ENCODE data around the gene PIAS1. TPM values are rescaled to one million over a fixed set of nuclear protein-coding genes. Genes with fewer than 3 reads are reported as not detected.
"Not testable (repeated sequence)": the region's sequence is repeated elsewhere in the genome, so short reads cannot be mapped to it uniquely, and the experiment has no call there.

PIAS1 gene
- total RNA-seq, 2 donors from 2014 or later, result 43.3 to 48.1 TPM

- H3K9me3 Mint-ChIP-seq, result no peaks in the 10 kb centered on the region
- H3K4me1 Mint-ChIP-seq (ENCODE audit: low read depth), result peaks cover 4% of the 10 kb centered on the region
- H3K36me3 Mint-ChIP-seq (ENCODE audit: insufficient read depth in 2 of 2), result peaks cover 2 to 28% of the 10 kb centered on the region in 2 donors
- H3K4me3 Mint-ChIP-seq, result no peak overlapping the region
- H3K27ac Mint-ChIP-seq, result no peak overlapping the region
- ATAC-seq (replicated peaks in 1 of 2), result no peak
- DNase-seq, result no peak
- no peaks in the 10 kb centered on the region for H3K27me3 Mint-ChIP-seq (ENCODE audit: low read depth)
Observed at GRCh38 chr15:68157074-68157473, 103.0 kb downstream of the PIAS1 start.

DNA sequence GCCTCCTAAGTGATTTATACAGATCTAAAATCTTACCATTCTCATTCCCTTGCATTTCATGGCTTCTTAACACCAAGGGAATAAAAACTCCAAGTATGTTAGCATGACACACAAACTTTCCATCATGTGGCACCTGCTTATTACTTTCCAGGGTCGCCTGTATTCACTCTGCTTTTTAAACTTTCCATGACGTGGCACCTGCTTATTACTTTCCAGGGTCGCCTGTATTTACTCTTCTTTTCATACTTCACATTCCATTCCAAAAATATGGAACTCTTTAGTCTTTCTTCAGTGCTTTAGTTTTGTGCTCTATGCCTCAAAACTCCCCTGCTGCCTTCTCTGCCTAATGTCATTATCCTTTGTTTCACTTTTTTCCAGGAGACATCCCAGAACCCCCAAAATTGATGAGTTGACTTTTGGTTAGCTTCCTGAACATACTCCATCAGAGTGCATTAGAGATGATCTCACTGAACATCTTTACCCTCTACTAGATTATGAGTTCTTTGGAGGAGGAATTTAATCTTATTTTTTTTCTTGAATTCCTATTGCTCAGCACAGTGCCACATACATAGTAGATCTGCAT, 104.0 kb downstream of the PIAS1 start:
- Mint-ChIP-seq H3K27me3 (ENCODE audit: low read depth) (no peaks in the 10 kb centered on the region), H3K36me3 (ENCODE audit: insufficient read depth in 2 of 2) (peaks cover 4 to 27% of the 10 kb centered on the region in 2 donors), H3K4me3 (no peak overlapping the region), H3K9me3 (peaks cover 0 to 2% of the 10 kb centered on the region in 2 donors), H3K27ac (no peak overlapping the region), H3K4me1 (ENCODE audit: low read depth) (no peaks in the 10 kb centered on the region)
- ATAC-seq (replicated peaks in 1 of 2) (no peak), DNase-seq (no peak)

DNA sequence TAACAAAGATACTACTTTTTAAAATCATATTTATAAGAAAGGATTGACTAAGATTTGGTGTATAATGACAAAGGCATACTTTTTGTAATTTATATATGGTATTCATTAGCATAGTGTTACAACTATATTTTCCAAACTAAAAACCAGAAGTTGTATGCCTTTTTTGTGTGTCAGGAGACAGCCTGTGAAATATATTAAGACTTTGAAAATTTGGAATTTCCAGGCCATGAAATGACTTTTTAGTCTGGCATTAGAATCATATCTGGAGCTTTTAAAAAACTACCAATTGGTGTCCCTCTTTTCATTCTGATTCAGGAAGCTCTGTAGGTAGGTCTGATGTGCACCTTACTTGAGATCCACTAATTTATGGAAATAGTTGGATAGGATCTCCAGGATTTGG, 109.1 kb downstream of the PIAS1 start:
- no peaks in the 10 kb centered on the region for H3K27me3 Mint-ChIP-seq (ENCODE audit: low read depth)
- no peaks in the 10 kb centered on the region for H3K4me1 Mint-ChIP-seq (ENCODE audit: low read depth)
- H3K36me3 Mint-ChIP-seq (ENCODE audit: insufficient read depth in 2 of 2), result peaks cover 4 to 29% of the 10 kb centered on the region in 2 donors
- peaks cover 0 to 2% of the 10 kb centered on the region in 2 donors for H3K9me3 Mint-ChIP-seq
- no peak for ATAC-seq (replicated peaks in 1 of 2)
- H3K27ac Mint-ChIP-seq, result no peak overlapping the region
- H3K4me3 Mint-ChIP-seq, result no peak overlapping the region
- DNase-seq, result no peak

DNA sequence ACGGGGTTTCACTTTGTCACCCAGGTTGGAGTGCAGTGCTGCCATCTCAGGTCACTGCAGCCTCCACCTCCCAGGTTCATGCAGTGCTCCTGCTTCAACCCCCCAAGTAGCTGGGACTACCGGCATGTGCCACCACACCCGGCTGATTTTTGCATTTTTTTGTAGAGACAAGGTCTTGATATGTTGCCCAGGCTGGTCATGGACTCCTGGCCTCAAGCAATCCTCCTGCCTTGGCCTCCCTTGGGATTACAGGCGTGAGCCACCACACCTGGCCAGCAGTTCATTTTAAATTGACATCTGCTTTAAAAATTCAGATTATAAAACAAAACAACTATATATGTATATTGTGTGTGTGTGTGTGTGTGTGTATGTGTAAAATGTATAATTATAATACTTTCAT, 112.7 kb downstream of the PIAS1 start:
- Mint-ChIP-seq H3K4me1 (ENCODE audit: low read depth) (no peaks in the 10 kb centered on the region), H3K9me3 (peaks cover 2 to 3% of the 10 kb centered on the region in 2 donors), H3K4me3 (no peak overlapping the region), H3K27ac (no peak overlapping the region), H3K27me3 (ENCODE audit: low read depth) (no peaks in the 10 kb centered on the region), H3K36me3 (ENCODE audit: insufficient read depth in 2 of 2) (peaks cover 4 to 18% of the 10 kb centered on the region in 2 donors)
- ATAC-seq (replicated peaks in 1 of 2), result no peak
- no peak for DNase-seq

DNA sequence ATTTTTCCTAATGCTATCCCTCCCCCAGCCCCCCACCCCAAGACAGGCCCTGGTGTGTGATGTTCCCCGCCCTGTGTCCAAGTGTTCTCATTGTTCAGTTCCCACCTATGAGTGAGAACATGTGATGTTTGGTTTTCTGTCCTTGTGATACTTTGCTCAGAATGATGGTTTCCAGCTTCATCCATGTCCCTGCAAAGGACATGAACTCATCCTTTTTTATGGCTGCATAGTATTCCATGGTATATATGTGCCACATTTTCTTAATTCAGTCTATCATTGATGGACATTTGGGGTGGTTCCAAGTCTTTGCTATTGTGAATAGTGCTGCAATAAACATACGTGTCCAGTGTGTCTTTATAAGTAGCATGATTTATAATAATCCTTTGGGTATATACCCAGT, 117.9 kb downstream of the PIAS1 start:
- H3K27me3 Mint-ChIP-seq (ENCODE audit: low read depth); H3K27ac Mint-ChIP-seq; H3K4me3 Mint-ChIP-seq; ATAC-seq (replicated peaks in 1 of 2); H3K4me1 Mint-ChIP-seq (ENCODE audit: low read depth); DNase-seq; H3K9me3 Mint-ChIP-seq: not testable (repeated sequence)
- H3K36me3 Mint-ChIP-seq (ENCODE audit: insufficient read depth in 2 of 2), result peaks cover 3 to 13% of the 10 kb centered on the region in 2 donors

GRCh38 chr15:68173119-68173518, 119.0 kb downstream of the PIAS1 start:
- Mint-ChIP-seq H3K4me1 (ENCODE audit: low read depth) (no peaks in the 10 kb centered on the region), H3K36me3 (ENCODE audit: insufficient read depth in 2 of 2) (peaks cover 5 to 13% of the 10 kb centered on the region in 2 donors), H3K9me3 (peaks cover 0 to 3% of the 10 kb centered on the region in 2 donors), H3K27me3 (ENCODE audit: low read depth) (no peaks in the 10 kb centered on the region), H3K27ac (no peak overlapping the region), H3K4me3 (no peak overlapping the region)
- no peak for DNase-seq
- no peak for ATAC-seq (replicated peaks in 1 of 2)

GRCh38 chr15:68175526-68175925, 121.4 kb downstream of the PIAS1 start:
- Mint-ChIP-seq H3K27ac (no peak overlapping the region), H3K4me1 (ENCODE audit: low read depth) (no peaks in the 10 kb centered on the region), H3K36me3 (ENCODE audit: insufficient read depth in 2 of 2) (peaks cover 5 to 13% of the 10 kb centered on the region in 2 donors), H3K4me3 (no peak overlapping the region), H3K9me3 (peaks cover 0 to 3% of the 10 kb centered on the region in 2 donors), H3K27me3 (ENCODE audit: low read depth) (no peaks in the 10 kb centered on the region)
- DNase-seq (no peak), ATAC-seq (replicated peaks in 1 of 2) (no peak)

DNA sequence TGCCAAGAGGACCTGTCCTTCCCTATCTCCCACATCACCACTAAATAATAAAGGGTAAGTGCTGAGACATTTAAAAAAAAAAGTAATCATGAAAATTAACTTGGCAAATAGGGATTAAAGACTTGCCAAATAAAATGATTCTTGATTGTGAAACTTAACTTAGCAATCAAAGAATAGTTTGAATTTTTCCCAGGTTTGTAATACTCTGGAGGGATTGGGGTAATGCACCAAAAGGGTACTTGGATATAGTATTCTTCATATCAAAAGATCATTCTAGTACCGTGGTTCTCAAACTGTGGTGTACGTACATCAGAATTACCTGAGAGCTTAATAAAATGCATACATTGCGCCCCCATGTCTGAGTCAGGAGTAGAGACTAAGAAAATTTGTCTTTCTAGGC, 122.5 kb downstream of the PIAS1 start:
- no peaks in the 10 kb centered on the region for H3K4me1 Mint-ChIP-seq (ENCODE audit: low read depth)
- no peaks in the 10 kb centered on the region for H3K27me3 Mint-ChIP-seq (ENCODE audit: low read depth)
- H3K36me3 Mint-ChIP-seq (ENCODE audit: insufficient read depth in 2 of 2), result peaks cover 6 to 15% of the 10 kb centered on the region in 2 donors
- no peak overlapping the region for H3K27ac Mint-ChIP-seq
- ATAC-seq (replicated peaks in 1 of 2), result no peak
- no peak overlapping the region for H3K4me3 Mint-ChIP-seq
- no peaks in the 10 kb centered on the region for H3K9me3 Mint-ChIP-seq
- DNase-seq, result no peak

DNA sequence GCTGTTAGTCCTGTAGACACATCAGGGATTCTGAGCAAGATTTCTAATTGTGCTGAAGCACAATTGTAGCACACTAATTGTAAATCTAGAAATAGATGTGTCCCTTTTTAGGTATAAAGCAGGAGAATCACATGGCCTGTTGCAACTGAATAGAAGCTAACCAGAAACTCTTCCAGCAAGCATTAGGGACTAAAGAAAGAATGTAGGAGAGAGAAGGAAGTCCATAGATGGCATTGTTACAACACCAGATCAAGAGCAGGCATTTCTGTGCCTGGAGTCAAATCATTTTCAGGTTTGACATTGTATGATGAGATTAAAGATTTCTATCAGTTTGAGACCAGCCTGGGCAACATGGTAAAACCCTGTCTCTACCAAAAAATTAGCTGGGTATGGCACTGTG, 123.6 kb downstream of the PIAS1 start:
- Mint-ChIP-seq H3K4me3 (no peak overlapping the region), H3K4me1 (ENCODE audit: low read depth) (no peaks in the 10 kb centered on the region), H3K9me3 (no peaks in the 10 kb centered on the region), H3K36me3 (ENCODE audit: insufficient read depth in 2 of 2) (peaks cover 8 to 14% of the 10 kb centered on the region in 2 donors), H3K27me3 (ENCODE audit: low read depth) (no peaks in the 10 kb centered on the region), H3K27ac (peak overlapping the region; percentile 19)
- no peak for DNase-seq
- no peak for ATAC-seq (replicated peaks in 1 of 2)

DNA sequence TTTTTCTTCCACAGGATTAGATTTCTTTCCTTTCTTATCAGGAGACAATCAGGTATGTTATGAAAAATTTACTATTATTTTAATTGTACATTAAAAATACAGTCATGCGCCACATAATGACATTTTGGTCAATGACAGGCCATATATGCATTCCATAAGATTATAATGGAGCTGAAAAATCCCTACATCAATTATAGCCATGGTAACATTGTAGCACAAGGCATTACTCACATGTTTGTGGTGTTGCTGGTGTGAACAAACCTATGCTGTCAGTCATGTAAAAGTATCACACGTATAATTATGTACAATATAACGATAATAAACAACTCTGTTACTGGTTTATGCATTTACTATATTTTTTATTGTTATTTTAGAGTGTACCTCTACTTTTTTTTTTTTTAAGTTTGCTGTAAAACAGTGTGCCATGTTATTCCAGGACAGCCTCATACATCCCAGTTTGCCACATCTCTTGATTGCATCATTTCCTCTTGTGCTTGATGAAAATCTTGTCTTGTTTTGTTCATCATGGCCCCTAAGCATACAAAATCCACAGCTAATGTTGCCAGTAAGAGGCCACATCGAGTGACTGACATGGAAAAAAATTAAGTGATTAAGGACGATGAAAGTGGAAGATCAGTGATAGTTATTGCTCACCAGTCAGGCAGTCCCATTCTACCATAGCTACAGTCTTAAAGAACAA, 129.7 kb downstream of the PIAS1 start:
- peaks cover 15 to 22% of the 10 kb centered on the region in 2 donors for H3K36me3 Mint-ChIP-seq (ENCODE audit: insufficient read depth in 2 of 2)
- H3K4me1 Mint-ChIP-seq (ENCODE audit: low read depth), result peaks cover 12% of the 10 kb centered on the region
- DNase-seq, result no peak
- peak overlapping the region; percentile 78 for H3K27ac Mint-ChIP-seq
- H3K27me3 Mint-ChIP-seq (ENCODE audit: low read depth), result no peaks in the 10 kb centered on the region
- ATAC-seq (replicated peaks in 1 of 2), result no peak
- H3K4me3 Mint-ChIP-seq, result no peak overlapping the region
- H3K9me3 Mint-ChIP-seq, result no peaks in the 10 kb centered on the region

DNA sequence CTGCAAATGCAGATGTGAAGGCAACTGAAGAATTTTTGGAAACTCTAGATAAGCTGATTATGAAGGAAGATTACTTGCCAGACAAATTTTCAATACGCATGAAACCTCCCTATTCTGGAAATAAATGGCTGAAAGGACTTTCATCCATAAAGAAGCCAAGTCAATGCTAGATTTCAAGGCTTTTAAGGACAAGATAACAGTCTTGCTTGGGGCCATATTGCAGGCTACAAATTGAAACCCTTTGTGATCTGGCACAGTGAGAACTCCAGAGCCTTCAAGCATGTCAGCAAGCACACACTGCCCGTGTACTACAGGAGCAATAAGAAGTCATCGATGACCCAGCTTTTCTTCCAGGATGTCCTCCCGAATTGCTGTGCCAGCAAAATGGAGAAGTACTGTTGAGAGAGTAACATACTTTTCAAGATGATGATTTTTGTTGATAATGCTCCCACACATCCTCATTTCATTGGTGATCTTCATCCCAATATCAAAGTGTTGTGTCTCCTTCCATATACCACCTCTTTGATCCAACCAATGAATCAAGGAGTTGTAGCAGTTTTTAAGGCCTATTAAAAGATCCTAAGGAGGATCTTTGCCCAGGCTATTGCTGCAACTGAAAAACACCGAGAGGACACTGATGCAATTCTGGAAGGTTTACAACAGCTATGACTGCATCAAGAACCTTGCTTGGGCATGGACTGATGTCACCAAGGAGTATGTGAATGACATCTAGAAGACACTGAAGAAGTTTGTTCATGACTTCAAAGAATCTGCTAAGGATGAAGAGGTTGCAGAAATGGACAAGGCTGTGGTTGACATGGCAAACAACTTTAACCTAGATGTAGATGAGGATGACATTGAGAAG, 130.7 kb downstream of the PIAS1 start:
- Mint-ChIP-seq H3K4me1 (ENCODE audit: low read depth) (peaks cover 14% of the 10 kb centered on the region), H3K36me3 (ENCODE audit: insufficient read depth in 2 of 2) (peaks cover 15 to 26% of the 10 kb centered on the region in 2 donors), H3K27ac (peak overlapping the region; percentile 78), H3K4me3 (no peak overlapping the region), H3K9me3 (no peaks in the 10 kb centered on the region), H3K27me3 (ENCODE audit: low read depth) (no peaks in the 10 kb centered on the region)
- DNase-seq (no peak), ATAC-seq (replicated peaks in 1 of 2) (no peak)

GRCh38 chr15:68186671-68187397, 132.7 kb downstream of the PIAS1 start:
- ATAC-seq (replicated peaks in 1 of 2) (peak in 1 of 2 donors; percentile 29), DNase-seq (no peak)
- Mint-ChIP-seq H3K4me3 (no peak overlapping the region), H3K9me3 (no peaks in the 10 kb centered on the region), H3K36me3 (ENCODE audit: insufficient read depth in 2 of 2) (peaks cover 15 to 22% of the 10 kb centered on the region in 2 donors), H3K27me3 (ENCODE audit: low read depth) (no peaks in the 10 kb centered on the region), H3K27ac (peak overlapping the region; percentile 21), H3K4me1 (ENCODE audit: low read depth) (peaks cover 14% of the 10 kb centered on the region)

Measured in activated T-cell treated with anti-CD3 and anti-CD28 coated beads, Interleukin-2, amount 50 U/mL, for 72 hours (primary cell).